ENCODE measurements around the gene TBC1D17. TPM values are rescaled to one million over a fixed set of nuclear protein-coding genes. Genes with fewer than 3 reads are reported as not detected.

The TBC1D17 gene
- polyA plus RNA-seq, 2 of the 4 experiments (the other 2 are of a cell fraction): 12.3 to 41.5 TPM

DNA sequence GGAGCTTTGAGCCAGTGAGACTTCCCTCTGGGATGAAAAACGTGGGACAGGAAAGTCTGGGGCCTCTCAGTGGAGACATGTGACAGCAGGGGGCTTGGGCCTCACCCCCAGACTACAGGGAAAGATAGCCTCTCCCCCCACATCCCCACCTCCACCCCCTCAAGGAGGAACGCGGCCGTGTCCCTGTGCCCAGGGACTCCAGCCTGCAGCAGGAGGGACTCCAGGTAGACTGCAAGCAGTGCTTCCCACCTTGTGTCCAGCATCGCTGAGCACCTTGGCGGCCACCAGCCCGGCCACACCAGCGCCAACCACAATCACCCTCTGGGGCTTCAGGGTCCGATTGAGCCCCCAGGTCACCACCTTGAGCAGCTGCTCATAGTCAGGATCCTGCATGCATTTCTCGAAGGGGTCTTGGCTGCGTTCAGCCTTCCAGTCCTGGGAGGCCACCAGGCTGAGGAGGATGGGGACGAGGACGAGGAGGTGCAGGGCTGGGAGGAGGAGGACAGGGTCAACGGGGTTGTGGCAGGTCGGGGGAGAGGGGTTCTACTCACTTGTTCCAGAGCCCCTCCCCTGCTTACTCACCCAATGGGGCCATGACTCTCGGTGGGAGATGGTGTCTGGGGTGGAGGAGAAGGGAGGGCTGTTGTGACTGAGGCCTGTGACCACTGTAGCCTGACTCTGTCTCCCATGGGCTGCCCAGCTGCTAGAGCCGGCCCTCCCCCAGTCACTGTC, 18.2 kb downstream of the TBC1D17 start:
- ATAC-seq (no peak), DNase-seq (ENCODE audit: low read depth in 1 of 2, low spot score in 1 of 2) (no peak), FAIRE-seq (no peak)
- 65% methylated on average over 17 of the region's 17 CpGs for WGBS (ENCODE audit: missing lambda C conversion rate)
- Histone ChIP-seq H3K4me1 (peaks cover 12% of the 10 kb centered on the region; the same call in 2 of the 3 replicates), H3K4me3 (no peak overlapping the region), H3K9me3 (no peaks in the 10 kb centered on the region), H3K4me2 (no peak overlapping the region), H3K27ac (peak overlapping the region in 1 of 2 experiments; percentile 22; a peak in 2 of 6 replicates)
- ChIA-PET POLR2A (interaction anchor here (1.5 kb wide), 1 partner anchor 27 kb away, joined by 5 read pairs; no protein-coding TSS in a partner anchor), CTCF (interaction anchor here (1.1 to 3.2 kb wide), 5 partner anchors 11 to 89 kb away, joined by 3 to 13 read pairs (median 5); no protein-coding TSS in a partner anchor)
- TF ChIP-seq SMC3 (IDR thresholded peaks at IDR 0.05) (no peak), RNF2 (IDR thresholded peaks at IDR 0.05; ENCODE audit: borderline replicate concordance, low read depth) (no peak), NR3C1 (IDR thresholded peaks at IDR 0.05) (no peak), PBX3 (IDR thresholded peaks at IDR 0.05) (no peak), CHD2 (IDR thresholded peaks at IDR 0.05; ENCODE audit: low read length, partially characterized antibody) (no peak), CHD4 (IDR thresholded peaks at IDR 0.05; ENCODE audit: borderline replicate concordance) (no peak)

DNA sequence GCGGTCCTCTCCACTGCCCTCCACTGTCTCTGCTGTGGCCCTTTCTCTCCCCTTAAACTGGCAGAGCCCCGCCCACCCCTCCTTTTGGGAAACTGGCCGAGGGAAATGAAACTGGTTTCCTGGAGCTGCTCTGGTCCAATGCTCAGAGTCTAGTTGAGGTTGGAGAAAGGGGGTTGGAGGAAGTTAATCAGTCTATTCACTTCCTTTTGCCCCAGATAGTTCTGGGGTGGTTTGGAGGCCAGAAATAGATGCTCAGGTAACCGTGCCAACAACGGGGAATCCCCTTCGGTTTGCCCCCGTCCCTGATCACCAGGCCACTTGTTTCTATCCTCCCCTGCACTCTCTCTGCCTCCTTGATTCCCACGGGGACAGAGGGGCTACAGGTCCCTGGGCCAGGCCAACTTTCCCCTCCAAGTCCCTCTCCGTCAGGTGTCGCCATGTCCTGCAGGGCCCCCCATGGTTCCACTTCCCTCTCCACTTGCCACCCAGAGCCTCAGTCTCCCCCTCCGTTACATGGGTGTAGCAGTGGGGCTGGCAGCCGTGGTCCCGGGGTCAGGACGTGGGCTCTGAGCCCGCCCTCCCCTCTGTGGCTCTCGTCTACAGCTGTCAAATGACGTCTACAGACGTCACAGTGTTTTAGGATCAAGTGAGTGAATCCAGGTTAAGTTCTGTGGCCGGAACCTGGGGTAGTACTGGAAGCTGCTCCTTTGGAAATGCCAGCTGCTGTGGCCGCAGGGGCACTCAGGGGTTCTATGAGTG, 19.5 kb downstream of the TBC1D17 start, which contains the start of gene IL4I1:
TSS of gene IL4I1 (minus strand) at position 25 of the 759 bp plus-strand sequence. CDS start 727 bp downstream, outside the sequence.
- H3K4me3 ChIP-seq: no peak within 1 kb of the TSS
- peaks cover 12% of the 10 kb centered on the region; the same call in 2 of the 3 replicates for H3K4me1 ChIP-seq
- TF ChIP-seq BCL3 (IDR thresholded peaks at IDR 0.05): no peak
- TF ChIP-seq ESRRA (IDR thresholded peaks at IDR 0.05; ENCODE audit: borderline replicate concordance, low read length): no peak
- TF ChIP-seq RCOR1 (IDR thresholded peaks at IDR 0.05; ENCODE audit: low read depth, low read length): no peak
- no peak for TF ChIP-seq HOXB13 (CRISPR knock-in tag; IDR thresholded peaks at IDR 0.05; ENCODE audit: low read depth)
- no peak for TF ChIP-seq SREBF2 (IDR thresholded peaks at IDR 0.05)
- TF ChIP-seq CBX2 (IDR thresholded peaks at IDR 0.05; ENCODE audit: borderline replicate concordance, low read depth): no peak
- TF ChIP-seq ZFP36 (IDR thresholded peaks at IDR 0.05; ENCODE audit: borderline replicate concordance, partially characterized antibody): no peak
- TF ChIP-seq, protein P1, sequence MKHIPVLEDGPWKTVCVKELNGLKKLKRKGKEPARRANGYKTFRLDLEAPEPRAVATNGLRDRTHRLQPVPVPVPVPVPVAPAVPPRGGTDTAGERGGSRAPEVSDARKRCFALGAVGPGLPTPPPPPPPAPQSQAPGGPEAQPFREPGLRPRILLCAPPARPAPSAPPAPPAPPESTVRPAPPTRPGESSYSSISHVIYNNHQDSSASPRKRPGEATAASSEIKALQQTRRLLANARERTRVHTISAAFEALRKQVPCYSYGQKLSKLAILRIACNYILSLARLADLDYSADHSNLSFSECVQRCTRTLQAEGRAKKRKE (CRISPR knock-in tag; IDR thresholded peaks at IDR 0.05; ENCODE audit: low read depth): no peak
- TF ChIP-seq POLR2AphosphoS2 (conservative IDR thresholded peaks at IDR 0.05; ENCODE audit: low read length): no peak
- TF ChIP-seq, protein P2, sequence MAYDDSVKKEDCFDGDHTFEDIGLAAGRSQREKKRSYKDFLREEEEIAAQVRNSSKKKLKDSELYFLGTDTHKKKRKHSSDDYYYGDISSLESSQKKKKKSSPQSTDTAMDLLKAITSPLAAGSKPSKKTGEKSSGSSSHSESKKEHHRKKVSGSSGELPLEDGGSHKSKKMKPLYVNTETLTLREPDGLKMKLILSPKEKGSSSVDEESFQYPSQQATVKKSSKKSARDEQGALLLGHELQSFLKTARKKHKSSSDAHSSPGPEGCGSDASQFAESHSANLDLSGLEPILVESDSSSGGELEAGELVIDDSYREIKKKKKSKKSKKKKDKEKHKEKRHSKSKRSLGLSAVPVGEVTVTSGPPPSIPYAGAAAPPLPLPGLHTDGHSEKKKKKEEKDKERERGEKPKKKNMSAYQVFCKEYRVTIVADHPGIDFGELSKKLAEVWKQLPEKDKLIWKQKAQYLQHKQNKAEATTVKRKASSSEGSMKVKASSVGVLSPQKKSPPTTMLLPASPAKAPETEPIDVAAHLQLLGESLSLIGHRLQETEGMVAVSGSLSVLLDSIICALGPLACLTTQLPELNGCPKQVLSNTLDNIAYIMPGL (CRISPR knock-in tag; IDR thresholded peaks at IDR 0.05; ENCODE audit: borderline replicate concordance): no peak
- TF ChIP-seq HEYL (CRISPR knock-in tag; IDR thresholded peaks at IDR 0.05): no peak
- no peak for TF ChIP-seq ZSCAN20 (CRISPR knock-in tag; IDR thresholded peaks at IDR 0.05)
- TF ChIP-seq CHD4 (IDR thresholded peaks at IDR 0.05; ENCODE audit: borderline replicate concordance): no peak
- TF ChIP-seq EHMT2 (IDR thresholded peaks at IDR 0.05; ENCODE audit: low read depth): no peak
- TF ChIP-seq RFX5 (IDR thresholded peaks at IDR 0.05): no peak
- no peak for TF ChIP-seq HDAC2 (IDR thresholded peaks at IDR 0.05)
- TF ChIP-seq ELK1 (IDR thresholded peaks at IDR 0.05; ENCODE audit: low read depth, low read length): no peak
- peak within 1 kb of the TSS in 1 of 2 experiments; percentile 44; a peak in 3 of 6 replicates for H3K27ac ChIP-seq
- H3K9me3 ChIP-seq: no peaks in the 10 kb centered on the region
- WGBS (ENCODE audit: missing lambda C conversion rate): 68% methylated on average over 19 of the region's 20 CpGs
- peak; percentile 3 to 29; a peak in 4 of 6 replicates for ATAC-seq
- POLR2A ChIA-PET: interaction anchor here (1.0 to 1.4 kb wide), 3 partner anchors 20 to 32 kb away, joined by 3 to 8 read pairs (median 4); partner anchors contain the start of genes AKT1S1, ATF5 and NUP62
- CTCF ChIA-PET: interaction anchor here (1.1 to 1.8 kb wide), 2 partner anchors 14 to 88 kb away, joined by 3 to 6 read pairs; no protein-coding TSS in a partner anchor
- H3K4me2 ChIP-seq: peak within 1 kb of the TSS; percentile 42
- FAIRE-seq: no peak
- DNase-seq (ENCODE audit: low read depth in 1 of 2, low spot score in 1 of 2): no peak

Measured in A549 (cell line).